Urinary bladder (tissue), 4 donors: Measurements from ENCODE around the gene CCDC34. TPM values are rescaled to one million over a fixed set of nuclear protein-coding genes. Genes with fewer than 3 reads are reported as not detected.
"Not testable (repeated sequence)": the region's sequence is repeated elsewhere in the genome, so short reads cannot be mapped to it uniquely, and the experiment has no call there.

Experiments
- DNase-seq: peaks from one replicate; pipeline ENCODE4 v3.0.0-alpha.2; 2015; ENCODE audit errors: extremely low spot score
- H3K27ac ChIP-seq: one replicate; pipeline ENCODE4 v1.5.1; 2013; ENCODE audit warnings: low read depth, mild to moderate bottlenecking, moderate library complexity
- H3K36me3 ChIP-seq: one replicate; pipeline ENCODE4 v1.6.1; 2013; ENCODE audit warnings: mild to moderate bottlenecking, moderate library complexity; ENCODE audit not compliant: insufficient read depth
- H3K4me1 ChIP-seq: one replicate; pipeline ENCODE4 v1.6.1; 2013; ENCODE audit warnings: mild to moderate bottlenecking, moderate library complexity; ENCODE audit not compliant: insufficient read depth
- H3K4me3 ChIP-seq: one replicate; pipeline ENCODE4 v1.5.1; 2013; ENCODE audit warnings: low read depth, low read length
- WGBS: extraction: QIAGEN DNeasy Blood & Tissue Kit; methylation state at CpG from one replicate; pipeline ENCODE4 v1.1.7; 2013; 5-methylcytosine and 5-hydroxymethylcytosine counted together
- polyA plus RNA-seq: library from polyadenylated mRNA; stranded (reverse); fragments of 200-250 nt; gene quantifications from one replicate; pipeline ENCODE4 v1.2.3, GENCODE V29; 2013
- total RNA-seq: library from RNA; depleted of rRNA; stranded (reverse); fragments of >200 nt; gene quantifications from one replicate; pipeline ENCODE4 v1.2.3, GENCODE V29; 2014
- donor health status: healthy with polysubstance abuse.
- donor health status: healthy.

CCDC34 gene
- total and polyA plus RNA-seq, 2 donors = 3.2 to 10.2 TPM

DNA sequence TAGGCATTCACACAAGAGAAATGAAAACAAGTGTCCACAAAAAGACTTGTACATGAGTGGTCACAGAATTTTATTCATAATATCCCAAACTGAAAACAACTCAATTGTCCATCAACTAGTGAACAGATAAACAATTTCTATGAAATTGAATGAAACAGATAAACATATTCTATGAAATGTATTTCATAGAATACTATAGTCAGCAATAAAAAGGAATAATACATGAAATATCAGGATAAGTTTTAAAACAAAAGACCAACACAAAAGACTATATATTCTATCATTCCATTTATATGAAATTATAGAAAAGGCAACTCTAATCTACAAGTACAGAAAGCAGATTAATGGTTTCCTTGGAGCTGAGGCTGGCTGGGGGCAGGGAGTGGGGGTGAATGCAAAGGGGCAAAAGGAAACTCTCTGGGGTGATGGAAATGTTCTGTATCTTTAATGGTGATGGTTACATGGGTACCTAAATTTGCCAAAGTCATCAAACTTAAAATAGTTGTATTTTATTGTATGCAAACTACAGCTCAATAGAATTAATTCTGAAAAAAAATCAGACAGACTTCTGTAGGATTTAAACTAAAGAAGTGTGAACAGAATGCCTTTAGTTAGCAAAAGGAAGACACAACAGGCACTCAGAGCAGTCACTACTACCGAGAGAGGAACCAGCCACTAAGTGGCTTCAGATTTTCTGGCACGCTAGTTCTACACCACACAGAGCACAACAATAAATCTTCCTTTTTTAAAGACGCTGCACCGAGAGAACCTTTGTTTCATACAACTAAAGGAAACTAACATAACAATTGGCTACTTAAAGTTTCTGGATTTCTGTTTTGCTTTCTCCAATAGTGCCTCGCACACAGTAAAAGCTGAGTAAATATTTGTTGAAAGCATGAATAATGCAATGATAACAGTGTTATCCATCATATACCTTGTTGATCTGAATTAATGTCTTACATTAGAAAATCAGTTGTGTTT is 15.4 kb downstream of the CCDC34 start:
- Histone ChIP-seq H3K27ac (no peak overlapping the region), H3K4me1 (no peaks in the 10 kb centered on the region), H3K36me3 (no peaks in the 10 kb centered on the region), H3K4me3 (no peak overlapping the region)
- WGBS = 31% methylated on average over 5 of the region's 5 CpGs
- DNase-seq = no peak

DNA sequence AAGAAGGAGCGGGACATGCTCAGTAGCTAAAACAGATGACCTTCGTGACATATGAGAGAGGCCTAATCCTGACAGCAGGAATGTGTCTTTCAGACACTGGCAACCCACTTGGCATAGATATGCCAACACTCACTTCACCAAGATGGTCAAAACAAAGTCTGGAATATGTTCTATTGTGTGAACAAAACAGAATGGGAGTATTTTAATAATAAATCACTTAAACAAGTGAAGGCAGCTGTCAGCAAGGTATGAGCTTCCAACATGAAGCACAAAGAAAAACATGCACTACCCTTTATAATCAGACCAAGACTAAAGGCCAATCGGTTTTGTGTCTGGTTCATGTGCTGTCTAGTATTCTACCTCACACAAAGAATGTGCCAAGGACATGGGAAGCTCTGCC is 23.1 kb downstream of the CCDC34 start:
- H3K27ac ChIP-seq = no peak overlapping the region
- WGBS = 78% methylated on average over 3 of the region's 3 CpGs
- H3K36me3 ChIP-seq = no peaks in the 10 kb centered on the region
- no peaks in the 10 kb centered on the region for H3K4me1 ChIP-seq
- no peak overlapping the region for H3K4me3 ChIP-seq
- DNase-seq = no peak

DNA sequence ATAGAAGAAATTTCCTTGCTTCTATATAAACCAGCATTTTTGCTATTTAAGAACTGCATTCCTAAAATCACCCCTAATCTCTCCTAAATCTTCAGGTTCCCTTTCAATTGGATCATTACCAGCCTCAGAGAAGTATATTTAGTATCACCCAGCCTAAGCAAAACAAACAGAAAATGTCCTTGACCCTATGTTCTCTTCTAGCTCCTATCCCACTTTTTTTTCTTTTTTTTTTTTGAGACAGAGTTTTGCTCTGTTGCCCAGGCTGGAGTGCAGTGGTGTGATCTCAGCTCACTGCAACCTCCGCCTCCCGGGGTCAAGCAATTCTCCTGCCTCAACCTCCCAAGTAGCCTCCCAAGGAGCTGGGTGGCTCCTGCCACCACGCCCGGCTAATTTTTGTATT is 28.3 kb downstream of the CCDC34 start:
- WGBS = 97% methylated on average over 4 of the region's 4 CpGs
- not testable (repeated sequence) for H3K27ac ChIP-seq, H3K4me3 ChIP-seq, DNase-seq, H3K4me1 ChIP-seq, H3K36me3 ChIP-seq

DNA sequence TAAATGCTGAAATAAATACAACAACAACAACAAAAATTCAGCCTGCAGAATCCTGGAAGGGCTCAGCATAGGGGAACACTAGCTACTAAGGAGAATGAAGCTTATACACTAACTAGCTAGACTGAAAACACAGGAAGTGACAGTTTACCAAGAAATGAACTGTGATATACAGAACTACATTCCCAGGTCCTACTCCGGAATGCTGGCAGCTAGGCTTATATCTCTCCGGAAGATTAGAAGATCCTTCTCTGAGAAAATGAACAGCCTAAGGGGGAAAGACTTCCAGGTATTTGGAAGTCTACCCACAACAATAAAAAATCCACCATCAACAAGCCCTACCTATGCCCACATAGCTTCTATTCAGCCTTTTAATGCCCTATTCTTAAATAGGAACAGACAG is 31.0 kb downstream of the CCDC34 start:
- Histone ChIP-seq H3K36me3 (no peaks in the 10 kb centered on the region), H3K27ac (no peak overlapping the region), H3K4me1 (no peaks in the 10 kb centered on the region), H3K4me3 (no peak overlapping the region)
- no peak for DNase-seq
- 38% methylated on average over 2 of the region's 2 CpGs for WGBS

DNA sequence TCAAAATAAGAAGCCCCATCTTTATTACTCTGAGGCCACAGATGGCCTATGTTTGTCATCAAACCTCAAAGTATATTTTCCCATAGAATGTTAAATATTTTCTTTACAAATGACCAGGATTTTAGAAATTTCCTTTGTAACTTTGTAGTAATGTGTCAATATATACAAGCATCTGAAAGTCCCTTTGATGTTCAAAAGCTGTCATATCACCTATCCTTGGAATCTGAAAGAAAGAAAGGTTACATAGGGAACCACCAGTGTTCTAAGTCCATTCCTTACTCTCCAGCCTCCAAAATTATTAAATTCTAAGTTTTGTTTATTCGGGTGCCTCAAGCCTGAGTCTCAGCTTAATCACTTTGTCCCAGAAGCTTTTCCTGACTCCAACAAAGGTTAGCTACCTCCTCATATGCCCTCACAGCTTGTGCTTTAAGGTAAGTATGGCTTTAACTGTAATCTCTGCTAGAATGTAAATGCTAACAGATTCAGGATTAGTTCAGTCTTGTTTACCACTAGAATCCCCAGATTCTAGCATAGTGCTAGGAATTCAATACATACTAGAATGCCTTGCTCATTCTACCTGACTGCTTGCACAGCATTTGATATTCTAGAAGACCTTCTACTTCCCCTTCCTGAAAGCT is 32.3 kb downstream of the CCDC34 start:
- WGBS = 92% methylated on average over 1 of the region's 1 CpG
- no peak overlapping the region for H3K4me3 ChIP-seq
- no peaks in the 10 kb centered on the region for H3K4me1 ChIP-seq
- no peak overlapping the region for H3K27ac ChIP-seq
- H3K36me3 ChIP-seq = no peaks in the 10 kb centered on the region
- no peak for DNase-seq

DNA sequence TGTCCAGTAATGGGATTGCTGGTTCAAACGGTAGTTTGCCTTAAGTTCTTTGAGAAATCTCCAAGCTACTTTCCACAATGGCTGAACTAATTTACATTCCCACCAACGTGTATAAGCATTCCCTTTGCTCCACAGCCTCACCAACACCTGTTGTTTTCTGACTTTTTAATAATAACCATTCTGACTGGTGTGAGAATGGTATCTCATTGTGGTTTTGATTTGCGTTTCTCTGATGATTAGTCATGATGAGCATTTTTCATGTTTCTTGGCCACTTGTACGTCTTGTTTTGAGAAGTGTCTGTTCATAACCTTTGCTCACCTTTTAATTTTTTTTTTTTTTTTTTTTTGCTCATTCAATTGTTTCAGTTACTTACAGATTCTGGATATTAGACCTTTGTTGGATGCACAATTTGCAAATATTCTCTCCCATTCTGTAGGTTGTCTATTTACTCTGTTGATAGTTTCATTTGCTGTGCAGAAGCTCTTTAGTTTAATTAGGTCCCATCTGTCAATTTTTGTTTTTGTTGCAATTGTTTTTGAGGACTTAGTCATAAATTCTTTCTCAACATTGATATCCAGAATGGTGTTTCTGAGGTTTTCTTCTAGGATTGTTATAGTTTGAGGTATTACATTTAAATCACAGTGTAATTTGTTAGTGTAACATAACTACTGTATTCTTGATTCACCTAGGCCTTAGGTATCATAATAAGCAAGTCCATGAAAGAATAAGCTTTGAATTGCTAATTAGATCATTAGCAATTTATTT is 33.0 kb downstream of the CCDC34 start:
- 92% methylated on average over 4 of the region's 4 CpGs for WGBS
- no peaks in the 10 kb centered on the region for H3K4me1 ChIP-seq

DNA sequence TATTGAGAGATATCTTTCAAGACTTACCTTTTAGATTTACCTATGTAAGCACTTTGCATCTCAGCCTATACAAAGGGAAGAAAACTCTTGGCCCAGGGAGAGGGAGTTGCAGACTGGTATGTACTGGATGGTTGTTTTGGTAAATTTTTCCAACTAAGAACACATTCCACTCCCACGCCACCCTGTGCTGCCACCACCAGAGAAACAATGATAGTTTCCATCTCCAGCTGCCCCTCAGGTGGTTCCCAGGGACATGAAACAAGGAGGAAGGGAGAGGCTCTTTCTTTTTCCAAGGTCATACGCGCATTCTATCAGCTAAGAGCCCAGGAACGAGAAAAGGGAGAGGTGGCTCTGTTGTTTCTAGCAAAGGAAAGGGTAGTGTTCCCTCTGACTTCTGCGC is 34.4 kb downstream of the CCDC34 start:
- no peak for DNase-seq
- 91% methylated on average over 5 of the region's 5 CpGs for WGBS
- no peak overlapping the region for H3K27ac ChIP-seq
- no peaks in the 10 kb centered on the region for H3K36me3 ChIP-seq
- no peak overlapping the region for H3K4me3 ChIP-seq
- H3K4me1 ChIP-seq = no peaks in the 10 kb centered on the region

More for the DNA sequence above, 33.0 kb downstream of the CCDC34 start:
- no peak for DNase-seq
- H3K36me3 ChIP-seq = no peaks in the 10 kb centered on the region
- no peak overlapping the region for H3K4me3 ChIP-seq
- no peak overlapping the region for H3K27ac ChIP-seq

DNA sequence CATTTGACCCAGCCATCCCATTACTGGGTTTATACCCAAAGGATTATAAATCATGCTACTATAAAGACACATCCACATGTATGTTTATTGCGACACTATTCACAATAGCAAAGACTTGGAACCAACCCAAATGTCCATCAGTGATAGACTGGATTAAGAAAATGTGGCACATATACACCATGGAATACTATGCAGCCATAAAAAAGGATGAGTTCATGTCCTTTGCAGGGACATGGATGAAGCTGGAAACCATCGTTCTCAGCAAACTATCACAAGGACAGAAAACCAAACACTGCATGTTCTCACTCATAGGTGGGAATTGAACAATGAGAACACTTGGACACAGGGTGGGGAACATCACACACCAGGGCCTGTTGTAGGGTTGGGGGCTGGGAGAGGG is 36.0 kb downstream of the CCDC34 start:
- H3K4me3 ChIP-seq, DNase-seq, H3K36me3 ChIP-seq, H3K27ac ChIP-seq, H3K4me1 ChIP-seq: not testable (repeated sequence)
- WGBS = 78% methylated on average over 2 of the region's 2 CpGs

DNA sequence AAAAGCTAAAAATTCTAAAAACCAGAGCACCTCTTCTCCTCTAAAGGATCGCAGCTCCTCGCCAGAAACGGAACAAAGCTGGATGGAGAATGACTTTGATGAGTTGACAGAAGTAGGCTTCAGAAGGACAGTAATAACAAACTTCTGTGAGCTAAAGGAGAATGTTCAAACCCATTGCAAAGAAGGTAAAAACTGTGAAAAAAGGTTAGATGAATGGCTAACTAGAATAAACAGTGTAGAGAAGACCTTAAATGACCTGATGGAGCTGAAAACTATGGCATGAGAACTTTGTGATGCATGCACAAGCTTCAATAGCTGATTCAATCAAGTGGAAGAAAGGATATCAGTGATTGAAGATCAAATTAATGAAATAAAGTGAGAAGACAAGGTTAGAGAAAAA is 40.8 kb downstream of the CCDC34 start:
- H3K36me3 ChIP-seq, H3K27ac ChIP-seq, H3K4me3 ChIP-seq, H3K4me1 ChIP-seq, DNase-seq: not testable (repeated sequence)
- WGBS = 87% methylated on average over 3 of the region's 3 CpGs

DNA sequence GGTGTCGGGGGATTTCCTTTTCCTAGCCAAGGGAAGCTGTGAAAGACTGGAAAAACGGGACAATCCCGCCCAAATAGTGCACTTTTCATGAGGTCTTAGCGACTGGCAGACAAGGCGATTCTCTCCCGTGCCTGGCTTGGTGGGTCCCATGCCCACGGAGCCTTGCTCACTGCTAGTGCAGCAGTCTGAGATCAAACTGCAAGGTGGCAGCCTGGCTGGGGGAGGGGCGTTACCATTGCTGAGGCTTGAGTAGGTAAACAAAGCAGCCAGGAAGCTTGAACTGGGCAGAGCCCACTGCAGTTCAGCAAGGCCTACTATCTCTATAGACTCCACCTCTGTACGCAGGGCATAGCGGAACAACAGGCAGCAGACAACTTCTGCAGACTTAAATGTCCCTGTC is 41.7 kb downstream of the CCDC34 start:
- H3K27ac ChIP-seq, H3K36me3 ChIP-seq, H3K4me3 ChIP-seq, DNase-seq, H3K4me1 ChIP-seq: not testable (repeated sequence)
- 90% methylated on average over 10 of the region's 10 CpGs for WGBS

DNA sequence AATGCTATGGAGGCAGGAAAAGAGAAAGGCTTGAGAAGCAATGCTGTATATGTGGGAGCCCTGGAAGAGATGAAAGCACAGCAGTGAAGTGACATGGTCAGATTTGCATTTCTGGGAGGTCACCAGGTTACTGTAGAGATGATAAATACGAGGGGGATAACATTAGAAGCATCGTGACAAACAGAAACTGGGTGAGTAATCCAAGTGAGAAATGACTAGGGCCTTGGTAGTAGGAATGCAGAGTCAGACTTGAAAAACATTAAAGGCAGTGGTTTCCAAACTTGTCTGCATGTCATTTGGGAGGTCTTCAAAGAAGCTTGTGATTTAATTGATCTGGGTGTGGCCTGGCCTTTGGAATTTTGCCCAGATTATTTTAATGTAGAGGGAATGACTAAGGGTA is 43.9 kb downstream of the CCDC34 start:
- H3K36me3 ChIP-seq = no peaks in the 10 kb centered on the region
- 53% methylated on average over 2 of the region's 2 CpGs for WGBS
- no peaks in the 10 kb centered on the region for H3K4me1 ChIP-seq
- DNase-seq = no peak
- H3K4me3 ChIP-seq = no peak overlapping the region
- no peak overlapping the region for H3K27ac ChIP-seq

DNA sequence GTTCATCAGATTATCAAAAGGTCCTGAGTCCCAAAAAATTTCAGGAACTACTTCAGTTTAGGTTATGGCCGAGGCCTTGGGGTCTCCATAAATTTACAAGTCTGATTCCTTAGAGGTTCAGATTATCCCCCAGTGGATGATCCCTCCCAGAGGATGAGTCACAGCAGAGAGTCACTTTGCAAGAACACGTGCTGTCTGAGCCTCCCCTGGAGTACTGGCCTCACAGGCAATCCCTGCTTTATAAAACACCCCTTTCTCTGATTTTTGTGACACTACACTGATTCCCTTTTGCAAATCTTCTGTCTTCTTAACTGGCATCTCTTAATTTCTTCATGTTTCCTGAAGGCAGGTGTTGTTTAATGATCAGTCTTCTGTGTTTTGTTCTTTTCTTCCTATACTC is 45.3 kb downstream of the CCDC34 start:
- 80% methylated on average over 2 of the region's 2 CpGs for WGBS
- no peaks in the 10 kb centered on the region for H3K4me1 ChIP-seq
- H3K27ac ChIP-seq = no peak overlapping the region
- no peak overlapping the region for H3K4me3 ChIP-seq
- no peak for DNase-seq
- no peaks in the 10 kb centered on the region for H3K36me3 ChIP-seq

DNA sequence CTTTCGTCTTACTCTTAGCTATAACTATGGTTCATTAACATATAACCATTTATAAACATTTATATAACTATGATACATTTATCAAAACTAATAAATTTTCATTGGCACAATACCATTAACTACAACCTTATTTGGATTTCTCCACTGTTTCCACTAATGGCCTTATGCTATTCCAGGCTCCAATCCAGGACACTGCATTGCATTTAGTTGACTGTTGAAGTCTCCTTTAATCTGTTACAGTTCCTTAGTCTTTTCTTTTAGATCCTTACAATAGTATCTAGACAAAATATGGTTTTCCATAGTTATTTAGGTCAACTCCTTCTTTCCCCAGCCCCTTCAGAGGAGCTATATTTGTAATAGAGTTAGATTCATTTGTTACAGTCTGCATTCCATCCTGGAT is 47.2 kb downstream of the CCDC34 start:
- Histone ChIP-seq H3K36me3 (no peaks in the 10 kb centered on the region), H3K27ac (no peak overlapping the region), H3K4me1 (no peaks in the 10 kb centered on the region), H3K4me3 (no peak overlapping the region)
- 75% methylated on average over 1 of the region's 1 CpG for WGBS
- no peak for DNase-seq
